GM12865 (cell line): Measurements from ENCODE around the gene MGAT2.
"Not testable (repeated sequence)": the region's sequence is repeated elsewhere in the genome, so short reads cannot be mapped to it uniquely, and the experiment has no call there.

Experiments
- DNase-seq: peaks from one replicate; pipeline ENCODE4 v3.0.0; 2010; ENCODE audit warnings: low read depth
- H3K4me3 ChIP-seq: 2 replicates; pipeline ENCODE4 v1.5.1; 2011; ENCODE audit warnings: mild to moderate bottlenecking, low read depth, low read length, control low read depth
- CTCF ChIP-seq: IDR thresholded peaks from 2 replicates; pipeline ENCODE4 v1.5.1; 2011; ENCODE audit warnings: low read length, control low read depth, low read depth, inconsistent platforms; ENCODE audit not compliant: insufficient read depth; ENCODE audit errors: missing control alignments

MGAT2 gene

GRCh38 chr14:49583629-49584028, 37.0 kb upstream of the MGAT2 start:
- no peak for TF ChIP-seq CTCF
- no peak for DNase-seq
- peak overlapping the region; percentile 81 for H3K4me3 ChIP-seq

- H3K4me3 ChIP-seq: peak overlapping the region; percentile 81
- no peak for DNase-seq
- no peak for TF ChIP-seq CTCF
These were observed 36.5 kb upstream of the MGAT2 start for GRCh38 chr14:49584058-49584457.

GRCh38 chr14:49584981-49585640, 35.5 kb upstream of the MGAT2 start:
- not testable (repeated sequence) for DNase-seq
- H3K4me3 ChIP-seq: peak overlapping the region; percentile 81

- TF ChIP-seq CTCF: no peak
- peak within 1 kb of the TSS; percentile 81 for H3K4me3 ChIP-seq
These were observed 34.6 kb upstream of the MGAT2 start, which contains the start of gene RPS29 for GRCh38 chr14:49585803-49586672. Gene RPS29 (minus strand): TSS chr14:49586380. CDS start chr14:49586346, 34 bp downstream.

GRCh38 chr14:49586673-49587460, 33.7 kb upstream of the MGAT2 start:
- peak overlapping the region; percentile 51 for H3K4me3 ChIP-seq
- peak; percentile 81 for DNase-seq
- TF ChIP-seq CTCF: peak; percentile 58

More at GRCh38 chr14:49585803-49586672, 34.6 kb upstream of the MGAT2 start, which contains the start of gene RPS29:
- DNase-seq: peak; percentile 100

- no peak for TF ChIP-seq CTCF
- no peak overlapping the region for H3K4me3 ChIP-seq
- DNase-seq: no peak
These were observed 31.2 kb upstream of the MGAT2 start for GRCh38 chr14:49589387-49589786.

- TF ChIP-seq CTCF: no peak
- H3K4me3 ChIP-seq: peak overlapping the region; percentile 38
- peak; percentile 54 for DNase-seq
These were observed 27.6 kb upstream of the MGAT2 start for GRCh38 chr14:49593016-49593415.
